ENCODE data around the gene TNFRSF18.
A peak's percentile ranks its signal among the peaks of the same experiment; 100 is the strongest.

Gene TNFRSF18

GRCh38 chr1:1236176-1236763, 29.9 kb upstream of the TNFRSF18 start:
- DNase-seq (ENCODE audit: low spot score in 2 of 2): no peak
- H3K4me3 Mint-ChIP-seq: no peak overlapping the region
- peaks cover 10% of the 10 kb centered on the region for H3K4me1 Mint-ChIP-seq
- ATAC-seq (ENCODE audit: low read depth): no peak
- no peak overlapping the region for H3K27ac Mint-ChIP-seq
- no peaks in the 10 kb centered on the region for H3K9me3 Mint-ChIP-seq
- no peaks in the 10 kb centered on the region for H3K36me3 Mint-ChIP-seq
- peaks cover 8% of the 10 kb centered on the region for H3K27me3 Mint-ChIP-seq

GRCh38 chr1:1235016-1235744, 28.8 kb upstream of the TNFRSF18 start:
- H3K4me3 Mint-ChIP-seq: no peak overlapping the region
- H3K9me3 Mint-ChIP-seq: no peaks in the 10 kb centered on the region
- H3K27me3 Mint-ChIP-seq: peaks cover 6% of the 10 kb centered on the region
- no peak for DNase-seq (ENCODE audit: low spot score in 2 of 2)
- H3K36me3 Mint-ChIP-seq: no peaks in the 10 kb centered on the region
- no peak for ATAC-seq (ENCODE audit: low read depth)
- no peak overlapping the region for H3K27ac Mint-ChIP-seq
- H3K4me1 Mint-ChIP-seq: peaks cover 13% of the 10 kb centered on the region

- Mint-ChIP-seq H3K27ac (no peak overlapping the region), H3K27me3 (peaks cover 2% of the 10 kb centered on the region)
- ATAC-seq (ENCODE audit: low read depth): no peak
These were observed 27.9 kb upstream of the TNFRSF18 start for GRCh38 chr1:1234180-1234808.

GRCh38 chr1:1233567-1233892, 27.1 kb upstream of the TNFRSF18 start:
- no peak for ATAC-seq (ENCODE audit: low read depth)
- Mint-ChIP-seq H3K9me3 (no peaks in the 10 kb centered on the region), H3K27me3 (peaks cover 2% of the 10 kb centered on the region), H3K4me3 (peak overlapping the region; percentile 77), H3K36me3 (peaks cover 5% of the 10 kb centered on the region), H3K4me1 (peaks cover 21% of the 10 kb centered on the region), H3K27ac (no peak overlapping the region)
- DNase-seq (ENCODE audit: low spot score in 2 of 2): no peak

More at GRCh38 chr1:1234180-1234808, 27.9 kb upstream of the TNFRSF18 start:
- H3K4me3 Mint-ChIP-seq: no peak overlapping the region
- peaks cover 21% of the 10 kb centered on the region for H3K4me1 Mint-ChIP-seq
- DNase-seq (ENCODE audit: low spot score in 2 of 2): no peak
- H3K9me3 Mint-ChIP-seq: no peaks in the 10 kb centered on the region
- H3K36me3 Mint-ChIP-seq: peaks cover 5% of the 10 kb centered on the region

GRCh38 chr1:1232796-1233566, 26.6 kb upstream of the TNFRSF18 start:
- DNase-seq (ENCODE audit: low spot score in 2 of 2): no peak
- Mint-ChIP-seq H3K4me3 (peak overlapping the region; percentile 78), H3K4me1 (peaks cover 21% of the 10 kb centered on the region), H3K9me3 (no peaks in the 10 kb centered on the region), H3K27me3 (peaks cover 2% of the 10 kb centered on the region), H3K36me3 (peaks cover 5% of the 10 kb centered on the region), H3K27ac (no peak overlapping the region)
- ATAC-seq (ENCODE audit: low read depth): no peak

- peak within 1 kb of the TSS; percentile 81 for H3K27ac Mint-ChIP-seq
- H3K36me3 Mint-ChIP-seq: peaks cover 5% of the 10 kb centered on the region
- H3K4me1 Mint-ChIP-seq: peaks cover 21% of the 10 kb centered on the region
- DNase-seq (ENCODE audit: low spot score in 2 of 2): no peak
- H3K27me3 Mint-ChIP-seq: no peaks in the 10 kb centered on the region
- H3K9me3 Mint-ChIP-seq: no peaks in the 10 kb centered on the region
- H3K4me3 Mint-ChIP-seq: peak within 1 kb of the TSS; percentile 90
- no peak for ATAC-seq (ENCODE audit: low read depth)
These were observed 25.9 kb upstream of the TNFRSF18 start, which contains the start of gene B3GALT6 for GRCh38 chr1:1232208-1232795. Gene B3GALT6 (plus strand): TSS chr1:1232237. CDS start chr1:1232279, 42 bp downstream.

GRCh38 chr1:1231400-1232207, 25.2 kb upstream of the TNFRSF18 start, which contains the start of gene SDF4:
Gene SDF4 (minus strand): TSS chr1:1232001. CDS start chr1:1228772, 3,229 bp downstream.
- Mint-ChIP-seq H3K27ac (peak within 1 kb of the TSS; percentile 81), H3K9me3 (no peaks in the 10 kb centered on the region), H3K36me3 (peaks cover 5% of the 10 kb centered on the region), H3K4me1 (peaks cover 21% of the 10 kb centered on the region), H3K27me3 (no peaks in the 10 kb centered on the region), H3K4me3 (peak within 1 kb of the TSS; percentile 90)
- DNase-seq (ENCODE audit: low spot score in 2 of 2): peak; percentile 93 to 94
- ATAC-seq (ENCODE audit: low read depth): peak; percentile 95

GRCh38 chr1:1230656-1231399, 24.4 kb upstream of the TNFRSF18 start:
- peak overlapping the region; percentile 90 for H3K4me3 Mint-ChIP-seq
- peaks cover 7% of the 10 kb centered on the region for H3K36me3 Mint-ChIP-seq

GRCh38 chr1:1229770-1230169, 23.4 kb upstream of the TNFRSF18 start:
- H3K27me3 Mint-ChIP-seq: no peaks in the 10 kb centered on the region
- peaks cover 26% of the 10 kb centered on the region for H3K4me1 Mint-ChIP-seq
- DNase-seq (ENCODE audit: low spot score in 2 of 2): no peak
- no peak for ATAC-seq (ENCODE audit: low read depth)
- peaks cover 13% of the 10 kb centered on the region for H3K36me3 Mint-ChIP-seq
- H3K4me3 Mint-ChIP-seq: peak overlapping the region; percentile 57
- H3K27ac Mint-ChIP-seq: no peak overlapping the region
- no peaks in the 10 kb centered on the region for H3K9me3 Mint-ChIP-seq

More at GRCh38 chr1:1230656-1231399, 24.4 kb upstream of the TNFRSF18 start:
- no peak for ATAC-seq (ENCODE audit: low read depth)
- H3K9me3 Mint-ChIP-seq: no peaks in the 10 kb centered on the region
- peaks cover 23% of the 10 kb centered on the region for H3K4me1 Mint-ChIP-seq
- no peaks in the 10 kb centered on the region for H3K27me3 Mint-ChIP-seq
- no peak for DNase-seq (ENCODE audit: low spot score in 2 of 2)
- H3K27ac Mint-ChIP-seq: peak overlapping the region; percentile 81

- H3K4me1 Mint-ChIP-seq: peaks cover 19% of the 10 kb centered on the region
- H3K36me3 Mint-ChIP-seq: peaks cover 17% of the 10 kb centered on the region
- no peaks in the 10 kb centered on the region for H3K9me3 Mint-ChIP-seq
- no peak for ATAC-seq (ENCODE audit: low read depth)
- no peaks in the 10 kb centered on the region for H3K27me3 Mint-ChIP-seq
- no peak for DNase-seq (ENCODE audit: low spot score in 2 of 2)
- no peak overlapping the region for H3K4me3 Mint-ChIP-seq
- H3K27ac Mint-ChIP-seq: peak overlapping the region; percentile 41
These were observed 22.4 kb upstream of the TNFRSF18 start for GRCh38 chr1:1228596-1229321.

- Mint-ChIP-seq H3K4me1 (peaks cover 17% of the 10 kb centered on the region), H3K27ac (no peak overlapping the region), H3K4me3 (no peak overlapping the region), H3K9me3 (no peaks in the 10 kb centered on the region), H3K27me3 (no peaks in the 10 kb centered on the region), H3K36me3 (peaks cover 21% of the 10 kb centered on the region)
- DNase-seq (ENCODE audit: low spot score in 2 of 2) (no peak), ATAC-seq (ENCODE audit: low read depth) (no peak)
These were observed 21.8 kb upstream of the TNFRSF18 start for GRCh38 chr1:1228187-1228586.

- no peak for DNase-seq (ENCODE audit: low spot score in 2 of 2)
- Mint-ChIP-seq H3K27ac (no peak overlapping the region), H3K27me3 (no peaks in the 10 kb centered on the region), H3K36me3 (peaks cover 27% of the 10 kb centered on the region), H3K4me1 (peaks cover 17% of the 10 kb centered on the region), H3K4me3 (no peak overlapping the region), H3K9me3 (no peaks in the 10 kb centered on the region)
- ATAC-seq (ENCODE audit: low read depth): no peak
These were observed 21.0 kb upstream of the TNFRSF18 start for GRCh38 chr1:1227386-1227785.

Measured in memory B cell (primary cell).